Fibroblast of lung (primary cell): ENCODE results near the gene PVRIG.
"Not testable (repeated sequence)": the region's sequence is repeated elsewhere in the genome, so short reads cannot be mapped to it uniquely, and the experiment has no call there.

ENCODE experiments used
- CTCF ChIP-seq, 2 donors: IDR thresholded peaks in 1 of 2; conservative IDR thresholded peaks in 1 of 2; 1 replicate in 1 of 2; 2 replicates in 1 of 2; pipeline ENCODE4 v1.5.1; 2011 to 2012; ENCODE audit warnings: low read length in 2 of 2, control low read depth in 1 of 2, inconsistent platforms in 1 of 2, low read depth in 1 of 2, mild to moderate bottlenecking in 1 of 2
- EZH2 ChIP-seq: IDR thresholded peaks from 2 replicates; pipeline ENCODE4 v1.5.1; 2012; ENCODE audit warnings: low read length, control low read depth, mild to moderate bottlenecking; ENCODE audit errors: missing control alignments

DNA sequence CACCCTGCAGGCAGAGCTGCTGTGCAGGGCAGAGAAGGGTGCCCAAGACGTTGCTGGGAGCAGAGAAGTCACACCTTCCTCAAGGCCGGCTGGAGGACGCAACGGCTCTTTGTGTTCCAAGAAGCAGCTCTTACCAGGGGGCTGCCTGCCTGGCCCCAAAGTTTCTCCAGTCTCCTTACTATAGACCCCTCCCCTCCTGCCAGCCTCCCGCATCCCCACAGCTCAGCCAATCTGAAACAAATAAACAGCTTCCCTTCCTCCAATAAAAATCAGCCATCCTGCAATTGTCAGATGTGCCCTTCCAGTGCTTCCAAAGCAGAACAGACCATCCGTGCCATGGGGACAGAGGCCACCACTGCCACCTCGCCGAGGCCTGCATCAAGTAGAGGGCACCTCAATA is 40.2 kb downstream of the PVRIG start:
- TF ChIP-seq CTCF (conservative IDR thresholded peaks at IDR 0.05 in 1 of 2, IDR thresholded peaks at IDR 0.05 in 1 of 2; ENCODE audit: low read depth in 1 of 2, low read length in 2 of 2); EZH2: not testable (repeated sequence)
